Body of pancreas (tissue), 4 donors: ENCODE data around the gene LRSAM1. TPM values are rescaled to one million over a fixed set of nuclear protein-coding genes. Genes with fewer than 3 reads are reported as not detected.

Experiments
- ATAC-seq: fragments of 150-250 bp; one replicate; pipeline ENCODE4 v1.9.1; 2016
- DNase-seq, 4 donors: peaks; one replicate each; pipeline ENCODE4 v3.0.0-alpha.2; 2019
- H3K27ac ChIP-seq, 4 donors: fragments of 200-600 bp; sonication (generic); 1 replicate in 3 of 4; 2 replicates in 1 of 4; pipeline versions ENCODE4 v1.5.1 to v1.6.1; 2016 to 2019; ENCODE audit warnings: mild to moderate bottlenecking in 1 of 4, mixed read lengths in 1 of 4, moderate library complexity in 1 of 4
- H3K27me3 ChIP-seq, 2 donors: fragments of 200-600 bp; sonication (generic); one replicate each; pipeline ENCODE4 v1.6.0; 2016; ENCODE audit warnings: mild to moderate bottlenecking in 1 of 2
- H3K36me3 ChIP-seq, 2 donors: fragments of 200-600 bp; sonication (generic); replicated peaks in 1 of 2; 2 replicates each; pipeline ENCODE4 v1.5.1; 2016; ENCODE audit warnings: low read depth in 2 of 2; ENCODE audit not compliant: insufficient read depth in 1 of 2
- H3K4me1 ChIP-seq: fragments of 200-600 bp; sonication (generic); one replicate; pipeline ENCODE4 v1.6.0; 2016
- H3K4me3 ChIP-seq, 2 donors: fragments of 200-600 bp; sonication (generic); 1 replicate in 1 of 2; 2 replicates in 1 of 2; pipeline ENCODE4 v1.5.1; 2016 to 2019
- H3K9me3 ChIP-seq, 3 donors: fragments of 200-600 bp; sonication (generic); 1 replicate in 2 of 3; 2 replicates in 1 of 3; pipeline ENCODE4 v1.5.1; 2016
- POLR2A ChIP-seq, 3 donors: fragments of 450-650 bp; IDR thresholded peaks; one replicate each; pipeline ENCODE4 v1.6.1; 2016; ENCODE audit warnings: antibody characterized with exemption in 3 of 3, mild to moderate bottlenecking in 2 of 3
- WGBS, 2 donors: methylation state at CpG; one replicate each; pipeline ENCODE4 v1.1.5; 2017; 5-methylcytosine and 5-hydroxymethylcytosine counted together
- intact Hi-C: fragments of 100-400 bp; cut with DNase I; formaldehyde crosslinking; loops from one replicate; pipeline ENCODE4 v1.15.1; 2023
- total RNA-seq, 2 donors: library from RNA; depleted of rRNA; stranded (reverse); fragments of >200 nt; gene quantifications; one replicate each; pipeline ENCODE4 v1.1.0, GENCODE V29; 2016
- TF ChIP-seq, protein P1 (sequence below), 7 experiments: fragments of 450-650 bp in 4 of 7; fragments of 200-600 bp in 3 of 7; sonication (generic) in 3 of 7; IDR thresholded peaks; one replicate each; pipeline ENCODE4 v1.5.1; 2016 to 2019; ENCODE audit warnings: antibody characterized with exemption in 7 of 7

Gene LRSAM1
- total RNA-seq, 2 donors from 2014 or later, result 9.6 to 26.0 TPM

GRCh38 chr9:127473501-127473900 lies 22.2 kb downstream of the LRSAM1 start:
- intact Hi-C loops, result loop anchor here (10.0 kb wide), 1 partner anchor 191 kb away; no protein-coding TSS in a partner anchor
- WGBS, 2 donors, result 82 to 94% methylated on average over 3 to 10 of the region's 10 CpGs
- H3K36me3 ChIP-seq, result peaks cover 0 to 2% of the 10 kb centered on the region in 2 donors
- no peak overlapping the region for H3K27ac ChIP-seq
- ATAC-seq, result no peak
- H3K9me3 ChIP-seq, result no peaks in the 10 kb centered on the region
- H3K4me1 ChIP-seq, result no peaks in the 10 kb centered on the region
- no peaks in the 10 kb centered on the region for H3K27me3 ChIP-seq
- H3K4me3 ChIP-seq, result no peak overlapping the region
- no peak for DNase-seq
- TF ChIP-seq, protein P1, sequence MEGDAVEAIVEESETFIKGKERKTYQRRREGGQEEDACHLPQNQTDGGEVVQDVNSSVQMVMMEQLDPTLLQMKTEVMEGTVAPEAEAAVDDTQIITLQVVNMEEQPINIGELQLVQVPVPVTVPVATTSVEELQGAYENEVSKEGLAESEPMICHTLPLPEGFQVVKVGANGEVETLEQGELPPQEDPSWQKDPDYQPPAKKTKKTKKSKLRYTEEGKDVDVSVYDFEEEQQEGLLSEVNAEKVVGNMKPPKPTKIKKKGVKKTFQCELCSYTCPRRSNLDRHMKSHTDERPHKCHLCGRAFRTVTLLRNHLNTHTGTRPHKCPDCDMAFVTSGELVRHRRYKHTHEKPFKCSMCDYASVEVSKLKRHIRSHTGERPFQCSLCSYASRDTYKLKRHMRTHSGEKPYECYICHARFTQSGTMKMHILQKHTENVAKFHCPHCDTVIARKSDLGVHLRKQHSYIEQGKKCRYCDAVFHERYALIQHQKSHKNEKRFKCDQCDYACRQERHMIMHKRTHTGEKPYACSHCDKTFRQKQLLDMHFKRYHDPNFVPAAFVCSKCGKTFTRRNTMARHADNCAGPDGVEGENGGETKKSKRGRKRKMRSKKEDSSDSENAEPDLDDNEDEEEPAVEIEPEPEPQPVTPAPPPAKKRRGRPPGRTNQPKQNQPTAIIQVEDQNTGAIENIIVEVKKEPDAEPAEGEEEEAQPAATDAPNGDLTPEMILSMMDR (IDR thresholded peaks at IDR 0.05), result no peak
- no peak for TF ChIP-seq POLR2A (IDR thresholded peaks at IDR 0.05)

- peaks cover 0 to 2% of the 10 kb centered on the region in 2 donors for H3K36me3 ChIP-seq
- no peak overlapping the region for H3K27ac ChIP-seq
- H3K9me3 ChIP-seq, result no peaks in the 10 kb centered on the region
- ATAC-seq (no peak), DNase-seq (no peak)
- 81 to 86% methylated on average over 4 of the region's 4 CpGs for WGBS, 2 donors
- TF ChIP-seq, protein P1 (IDR thresholded peaks at IDR 0.05), result no peak
- no peak for TF ChIP-seq POLR2A (IDR thresholded peaks at IDR 0.05)
- H3K4me1 ChIP-seq, result no peaks in the 10 kb centered on the region
- H3K27me3 ChIP-seq, result no peaks in the 10 kb centered on the region
- H3K4me3 ChIP-seq, result no peak overlapping the region
- intact Hi-C loops, result loop anchor here (10.0 kb wide), 1 partner anchor 191 kb away; no protein-coding TSS in a partner anchor
These were observed 22.6 kb downstream of the LRSAM1 start for GRCh38 chr9:127473932-127474331.

DNA sequence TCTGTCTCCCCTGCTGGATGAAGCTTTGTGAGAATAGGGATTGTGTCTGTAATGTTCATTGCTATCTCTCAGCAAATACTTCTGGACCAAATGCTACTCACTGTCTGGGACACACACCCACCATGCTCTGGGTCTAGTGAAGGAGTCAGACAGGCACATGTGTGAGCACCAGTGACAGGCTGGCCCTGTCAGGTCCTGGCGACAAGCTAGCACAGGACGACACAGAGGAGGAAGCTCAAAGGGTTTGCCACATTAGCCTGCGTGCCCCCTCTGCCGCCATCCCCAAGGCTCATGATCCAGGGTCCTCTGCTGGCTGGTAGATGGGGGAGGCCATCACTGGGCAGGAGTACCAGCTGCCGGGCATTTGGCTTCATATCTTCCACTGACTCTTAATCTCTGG lies 23.3 kb downstream of the LRSAM1 start:
- DNase-seq, result no peak
- no peak for ATAC-seq
- peaks cover 0 to 5% of the 10 kb centered on the region in 2 donors for H3K36me3 ChIP-seq

DNA sequence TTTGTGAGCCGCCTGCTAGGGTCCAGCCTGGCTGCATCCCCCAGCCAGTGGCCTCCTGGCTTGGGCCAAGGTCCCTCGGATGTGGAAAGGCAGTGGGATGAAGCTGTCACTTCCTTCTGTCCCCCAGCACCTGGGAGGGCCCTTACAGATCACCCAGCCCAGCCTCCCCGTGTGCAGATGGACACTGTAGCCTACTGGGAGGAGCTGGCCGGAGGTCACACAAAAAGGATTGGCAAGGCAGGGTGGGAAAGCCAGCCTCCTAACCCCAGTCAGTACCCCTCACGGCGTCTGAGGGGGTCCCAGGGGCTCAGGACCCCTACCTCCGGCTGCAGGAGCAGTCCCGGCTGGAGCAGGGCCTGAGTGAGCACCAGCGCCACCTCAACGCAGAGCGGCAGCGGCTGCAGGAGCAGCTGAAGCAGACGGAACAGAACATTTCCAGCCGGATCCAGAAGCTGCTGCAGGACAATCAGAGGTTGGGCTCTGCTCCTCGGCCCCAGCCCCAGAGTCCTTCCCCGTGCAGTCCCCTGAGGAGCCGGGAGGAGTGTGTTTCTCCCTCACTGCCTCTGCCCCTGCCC lies 28.3 kb downstream of the LRSAM1 start:
- intact Hi-C loops, result loop anchor here (10.0 kb wide), 1 partner anchor 185 kb away; no protein-coding TSS in a partner anchor
- TF ChIP-seq POLR2A (IDR thresholded peaks at IDR 0.05), result no peak
- TF ChIP-seq, protein P1 (IDR thresholded peaks at IDR 0.05), result no peak
- Histone ChIP-seq H3K4me1 (no peaks in the 10 kb centered on the region), H3K36me3 (peaks cover 0 to 3% of the 10 kb centered on the region in 2 donors), H3K4me3 (no peak overlapping the region), H3K27ac (no peak overlapping the region), H3K27me3 (no peaks in the 10 kb centered on the region), H3K9me3 (no peaks in the 10 kb centered on the region)
- 89 to 99% methylated on average over 10 to 15 of the region's 17 CpGs for WGBS, 2 donors
- ATAC-seq (no peak), DNase-seq (no peak)

More for the DNA sequence above, 23.3 kb downstream of the LRSAM1 start:
- H3K4me3 ChIP-seq, result no peak overlapping the region
- no peaks in the 10 kb centered on the region for H3K4me1 ChIP-seq
- WGBS, 2 donors, result 86 to 91% methylated on average over 4 to 5 of the region's 5 CpGs
- no peaks in the 10 kb centered on the region for H3K27me3 ChIP-seq
- intact Hi-C loops, result loop anchor here (10.0 kb wide), 1 partner anchor 190 kb away; no protein-coding TSS in a partner anchor
- no peaks in the 10 kb centered on the region for H3K9me3 ChIP-seq
- no peak overlapping the region for H3K27ac ChIP-seq
- TF ChIP-seq POLR2A (IDR thresholded peaks at IDR 0.05), result no peak
- TF ChIP-seq, protein P1 (IDR thresholded peaks at IDR 0.05), result no peak

- intact Hi-C loops, result no loop called here
- Histone ChIP-seq H3K36me3 (peaks cover 0 to 3% of the 10 kb centered on the region in 2 donors), H3K27me3 (no peaks in the 10 kb centered on the region), H3K9me3 (no peaks in the 10 kb centered on the region), H3K4me3 (no peak overlapping the region), H3K4me1 (no peaks in the 10 kb centered on the region), H3K27ac (no peak overlapping the region)
- ATAC-seq (no peak), DNase-seq (no peak)
- TF ChIP-seq, protein P1 (IDR thresholded peaks at IDR 0.05), result no peak
- no peak for TF ChIP-seq POLR2A (IDR thresholded peaks at IDR 0.05)
- 93 to 96% methylated on average over 9 of the region's 9 CpGs for WGBS, 2 donors
These were observed 31.4 kb downstream of the LRSAM1 start for GRCh38 chr9:127482662-127483061.
